HG02885 (cell line): ENCODE results near the gene GRIK2.
"Not testable (repeated sequence)": the region's sequence is repeated elsewhere in the genome, so short reads cannot be mapped to it uniquely, and the experiment has no call there.

Source experiments
- ATAC-seq: cut with Tn5 transposase; IDR thresholded peaks from one replicate; pipeline ENCODE4 v1.9.1; 2021; ENCODE audit warnings: mild to moderate bottlenecking; ENCODE audit not compliant: unreplicated experiment, poor library complexity

The GRIK2 gene

GRCh38 chr6:102068349-102068929 is 674.9 kb downstream of the GRIK2 start:
- ATAC-seq: no peak

- ATAC-seq: no peak
Measured at GRCh38 chr6:102075539-102075938, 682.0 kb downstream of the GRIK2 start.

- no peak for ATAC-seq
Measured at GRCh38 chr6:102085257-102085656, 691.7 kb downstream of the GRIK2 start.

DNA sequence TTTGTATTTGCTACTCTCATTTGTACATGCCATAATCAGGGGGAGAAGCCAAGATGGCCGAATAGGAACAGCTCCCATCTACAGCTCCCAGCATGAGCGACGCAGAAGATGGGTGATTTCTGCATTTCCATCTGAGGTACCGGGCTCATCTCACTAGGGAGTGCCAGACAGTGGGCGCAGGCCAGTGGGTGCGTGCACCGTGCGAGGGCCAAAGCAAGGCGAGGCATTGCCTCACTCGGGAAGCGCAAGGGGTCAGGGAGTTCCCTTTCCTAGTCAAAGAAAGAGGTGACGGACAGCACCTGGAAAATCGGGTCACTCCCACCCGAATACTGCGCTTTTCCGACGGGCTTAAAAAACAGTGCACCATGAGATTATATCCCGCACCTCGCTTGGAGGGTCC is 694.7 kb downstream of the GRIK2 start:
- ATAC-seq: not testable (repeated sequence)

DNA sequence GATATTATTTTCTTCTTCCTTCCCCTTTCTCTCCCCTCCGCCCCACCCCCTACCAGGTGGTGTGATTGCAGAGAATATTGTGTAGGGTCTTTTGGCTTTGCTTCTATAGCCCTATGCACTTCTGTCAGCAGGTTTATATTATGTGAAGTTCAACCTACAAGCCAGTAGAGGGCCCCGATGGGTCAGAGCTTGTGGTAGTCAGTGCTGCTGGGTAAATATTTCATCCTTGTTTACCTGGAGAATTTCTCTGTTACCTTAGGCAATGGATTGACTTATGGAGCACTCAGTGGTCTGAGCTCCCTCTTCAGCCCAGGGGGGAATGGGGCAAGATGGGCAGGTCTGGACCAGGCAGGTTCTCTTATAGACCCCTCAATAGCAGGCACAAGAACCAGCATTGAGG is 720.9 kb downstream of the GRIK2 start:
- ATAC-seq: peak; percentile 66

DNA sequence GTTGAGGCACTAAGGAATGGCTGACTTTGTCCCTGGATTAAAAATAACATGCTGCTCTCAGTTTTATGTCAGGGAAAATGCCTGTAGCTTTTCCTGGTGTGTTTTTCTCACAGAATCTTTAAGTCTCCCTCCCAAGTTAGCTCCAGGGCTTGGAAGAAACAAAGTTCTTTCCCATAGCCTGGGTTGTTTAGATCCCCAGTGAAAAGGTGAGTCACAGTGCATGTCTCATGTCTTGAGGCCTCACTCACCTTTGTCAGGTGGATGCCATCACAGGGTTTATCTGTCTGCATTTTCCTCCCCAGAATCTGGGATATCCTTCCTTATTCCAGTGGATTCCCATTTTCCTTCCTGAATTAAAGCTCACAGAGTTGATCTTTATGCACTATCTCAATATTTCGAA is 722.4 kb downstream of the GRIK2 start:
- ATAC-seq: no peak

DNA sequence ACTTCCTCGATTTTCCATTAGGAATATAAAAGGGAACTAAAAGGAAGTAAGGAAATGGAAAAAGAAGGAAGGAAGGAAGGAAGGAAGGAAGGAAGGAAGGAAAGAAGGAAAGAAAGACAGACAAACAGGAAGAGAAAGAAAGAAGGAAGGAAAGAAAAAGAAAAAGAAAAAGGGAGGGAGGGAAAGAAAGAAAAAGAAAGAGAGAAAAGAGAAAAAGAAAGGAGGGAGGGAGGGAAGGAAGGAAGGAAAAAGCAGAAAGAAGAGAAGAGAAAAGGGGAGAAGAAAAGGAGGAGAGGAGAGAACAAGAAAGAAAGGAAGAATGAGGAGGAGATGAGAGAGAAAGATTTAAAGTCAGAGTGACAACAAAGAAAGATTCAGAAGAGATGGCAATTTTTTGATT is 724.5 kb downstream of the GRIK2 start:
- no peak for ATAC-seq
